Stimulated activated naive CD4-positive, alpha-beta T cell treated with Interleukin-2 at 50 U/mL for 16 hours (primary cell): ENCODE data around the gene PTRHD1.

Experiments used
- DNase-seq: peaks from one replicate; lab custom pipeline; 2025; lab: John Stamatoyannopoulos, UW

Gene PTRHD1

DNA sequence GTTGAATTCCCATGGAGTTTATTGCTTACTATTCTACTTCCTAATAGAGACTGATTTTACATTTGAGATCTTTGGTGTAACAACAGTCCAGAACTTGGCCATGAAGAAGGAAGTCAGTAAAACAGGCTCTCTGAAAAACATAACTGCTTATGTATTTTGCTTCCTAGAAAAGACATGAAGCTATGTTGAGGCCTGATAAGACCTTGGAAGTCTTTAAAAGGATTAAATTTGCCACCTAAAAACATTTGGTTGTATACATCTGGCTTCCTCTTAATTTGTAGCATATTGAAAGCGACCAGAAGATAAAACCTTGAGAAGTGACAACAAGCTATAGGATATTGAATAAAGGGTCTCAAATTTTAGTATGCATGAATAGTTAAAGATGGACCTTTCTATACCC lies 36.4 kb downstream of the PTRHD1 start:
- no peak for DNase-seq

DNA sequence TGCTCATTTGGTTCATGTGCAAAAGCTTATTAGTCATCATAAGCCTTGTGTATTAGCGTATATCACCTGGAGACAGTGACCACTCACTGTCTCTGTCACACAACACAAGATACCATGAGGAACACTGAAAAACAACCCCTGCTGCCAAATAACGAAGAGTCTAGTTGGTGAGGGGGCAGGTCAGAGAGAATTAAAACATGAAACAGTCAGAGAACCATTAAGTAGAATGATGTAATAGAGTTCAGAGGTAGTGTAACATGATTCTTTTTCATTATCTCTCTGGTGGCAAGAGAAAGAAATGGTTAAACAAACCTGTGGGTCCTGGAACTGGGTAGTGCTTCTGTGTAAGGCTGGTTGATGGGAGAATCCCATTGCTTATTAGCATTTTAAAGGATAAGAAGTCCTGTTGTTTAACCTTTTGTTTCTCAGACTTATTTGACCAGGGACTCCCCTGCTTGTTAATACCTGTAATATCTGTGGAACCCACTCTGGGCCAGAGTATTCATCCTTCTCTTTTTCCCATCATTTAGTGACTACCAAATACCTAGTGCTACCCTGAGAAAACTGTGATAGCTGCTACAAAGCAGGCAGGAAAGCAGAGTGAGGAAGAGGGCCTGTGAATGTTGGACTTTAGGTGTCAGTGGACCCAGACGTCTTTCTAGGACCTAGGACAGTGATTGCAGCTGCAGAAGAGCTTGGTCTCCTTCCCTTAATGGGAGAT lies 38.0 kb downstream of the PTRHD1 start:
- DNase-seq: no peak

DNA sequence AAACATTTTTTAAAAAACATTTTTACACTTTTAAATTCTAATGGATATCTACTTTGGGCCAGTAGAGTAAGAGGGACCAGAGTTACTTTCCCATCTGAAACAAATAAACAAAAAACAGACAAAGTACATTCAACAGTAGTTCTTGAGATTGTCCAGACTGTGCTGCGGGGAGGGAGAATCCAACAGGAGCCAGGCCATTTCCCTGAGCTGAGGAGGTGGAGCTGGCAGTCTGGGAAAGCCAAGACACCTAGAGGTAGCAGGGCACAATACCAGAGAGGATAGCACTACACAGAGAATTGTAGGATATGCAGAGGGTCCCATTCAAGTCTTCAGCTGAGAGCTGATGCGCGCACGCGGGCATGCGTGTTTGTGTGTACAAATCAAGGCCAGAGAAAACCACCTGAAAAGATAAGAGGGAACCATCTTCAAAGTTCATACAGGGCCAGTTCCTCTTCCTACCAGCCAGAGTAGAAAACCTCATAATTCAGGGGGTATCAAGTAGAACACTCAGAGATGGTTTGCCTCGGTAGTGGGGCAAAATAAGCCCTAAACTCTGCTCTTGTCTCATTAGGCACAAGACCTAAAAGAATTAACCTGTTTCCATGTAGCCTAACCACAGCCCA lies 44.0 kb downstream of the PTRHD1 start:
- no peak for DNase-seq

DNA sequence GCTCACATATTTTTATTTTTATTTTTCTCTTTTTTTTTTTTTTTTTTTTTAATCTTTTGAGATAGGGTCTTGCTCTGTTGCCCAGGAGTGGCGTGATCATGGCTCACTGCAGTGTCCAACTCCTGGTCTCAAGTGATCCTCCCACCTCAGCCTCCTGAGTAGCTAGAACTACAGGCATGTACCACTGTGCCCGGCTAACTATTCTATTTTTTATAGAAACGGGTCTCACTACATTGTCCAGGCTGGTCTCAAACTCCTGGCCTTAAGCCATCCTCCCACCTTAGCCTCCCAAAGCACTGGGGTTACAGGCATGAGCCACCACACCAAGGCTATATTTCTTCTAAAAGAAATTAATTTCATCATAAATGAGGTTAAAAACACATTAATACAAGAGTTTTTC lies 45.9 kb downstream of the PTRHD1 start:
- DNase-seq: no peak

DNA sequence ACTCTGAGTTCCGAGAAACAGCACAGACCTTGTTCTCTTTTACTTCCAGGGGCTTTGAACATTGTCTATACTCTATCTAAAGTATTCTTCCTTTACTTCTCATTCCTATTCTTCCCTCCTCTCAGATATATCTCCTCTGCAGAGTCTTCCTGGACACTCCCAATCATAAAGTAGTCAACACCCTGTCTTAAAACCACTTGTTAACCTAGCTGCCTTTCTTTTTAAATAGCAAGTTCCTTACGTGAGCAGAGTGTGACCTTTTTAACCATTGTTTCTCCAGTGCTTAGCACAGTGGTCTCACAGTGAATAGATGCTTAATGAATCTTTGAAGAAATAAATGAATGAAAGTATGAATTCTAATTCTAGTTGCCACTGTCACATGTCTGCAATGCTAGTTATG lies 47.4 kb downstream of the PTRHD1 start:
- DNase-seq: no peak

DNA sequence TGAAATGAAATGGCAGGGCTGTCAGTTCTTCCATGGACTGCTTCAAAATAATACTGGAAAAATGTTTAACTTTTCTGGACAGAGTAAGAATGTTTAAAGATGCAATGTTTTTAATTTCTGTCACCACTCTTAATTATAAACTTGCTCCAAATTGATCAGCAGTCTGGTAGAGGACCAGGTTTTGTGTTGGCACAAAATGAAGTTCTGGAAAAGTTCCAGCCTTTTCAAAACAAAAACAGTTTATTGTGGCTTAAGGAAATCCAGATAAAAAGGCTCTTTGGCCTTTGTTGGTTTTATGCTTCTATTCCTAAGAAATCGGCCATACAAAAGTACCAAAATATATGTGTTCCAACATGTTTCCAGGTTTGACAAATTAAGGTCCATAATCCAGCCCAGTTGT lies 48.8 kb downstream of the PTRHD1 start:
- no peak for DNase-seq

DNA sequence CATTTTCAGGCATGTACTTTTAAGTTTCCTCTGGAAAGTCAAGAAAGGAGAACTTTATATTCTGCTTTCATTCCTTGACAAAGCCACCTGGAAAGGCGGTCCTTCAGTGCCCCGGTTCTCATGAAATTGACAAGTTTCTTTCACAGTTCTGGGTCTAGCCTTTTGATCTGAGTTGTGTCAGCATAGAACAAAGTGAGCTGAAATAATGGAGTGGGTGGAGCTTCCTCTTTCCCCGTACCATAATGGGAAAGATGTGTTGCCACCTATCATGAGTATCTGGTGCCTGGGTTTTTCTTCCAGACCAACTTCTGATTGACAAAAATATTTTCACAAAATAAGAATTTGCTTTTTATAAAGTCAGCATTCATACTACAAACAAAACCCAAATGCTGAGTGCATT lies 49.3 kb downstream of the PTRHD1 start:
- DNase-seq: no peak

DNA sequence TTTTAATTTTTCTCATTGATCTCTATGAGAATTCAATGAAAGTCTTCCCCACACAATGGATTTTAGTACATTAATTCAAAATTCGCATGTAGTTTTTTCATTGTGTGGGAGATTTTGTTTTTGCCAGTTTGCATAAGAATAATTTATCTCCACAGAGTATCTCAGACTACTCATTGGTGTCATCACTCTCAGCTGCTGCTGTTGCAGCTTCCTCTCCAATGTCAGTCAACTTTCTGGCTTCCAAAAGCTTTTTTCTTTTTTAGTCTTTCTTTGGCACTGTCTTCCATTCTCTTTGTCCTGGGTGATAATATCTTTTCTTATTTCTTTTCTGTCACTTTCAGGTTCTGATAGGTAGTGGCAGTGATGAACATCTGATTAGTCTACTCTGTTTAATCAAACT lies 50.5 kb downstream of the PTRHD1 start:
- DNase-seq: no peak

DNA sequence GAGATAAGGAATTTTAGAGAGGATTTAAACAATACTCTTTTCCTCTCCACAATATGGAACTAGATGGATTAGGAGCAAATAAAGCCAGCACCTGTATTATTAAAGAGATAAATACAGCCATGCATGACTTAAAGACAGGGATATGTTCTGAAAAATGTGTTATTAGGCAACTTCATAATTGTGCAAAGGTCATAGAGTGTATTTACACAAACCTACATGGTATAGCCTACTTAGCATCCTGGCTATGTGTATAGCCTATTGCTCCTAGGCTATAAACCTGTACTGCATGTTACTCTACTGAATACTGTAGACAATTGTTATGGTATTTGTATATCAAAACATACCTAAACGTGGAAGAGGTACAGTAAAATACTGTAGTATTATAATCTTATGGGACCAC lies 53.0 kb downstream of the PTRHD1 start:
- DNase-seq: no peak
